Adrenal gland (tissue), 12 donors: ENCODE results near the gene VCAN. TPM values are rescaled to one million over a fixed set of nuclear protein-coding genes. Genes with fewer than 3 reads are reported as not detected.

ENCODE experiments used
- DNase-seq, 7 donors: peaks; one replicate each; pipeline ENCODE4 v3.0.0-alpha.2; 2019 to 2020
- H3K27ac ChIP-seq, 5 donors: fragments of 200-600 bp; sonication (generic) in 4 of 5; 1 replicate in 3 of 5; 2 replicates in 2 of 5; pipeline versions ENCODE4 v1.5.1 to v1.8.0; 2016 to 2020; ENCODE audit warnings: mild to moderate bottlenecking in 1 of 5
- H3K27me3 ChIP-seq: fragments of 200-600 bp; 2 replicates; pipeline ENCODE4 v1.8.0; 2021
- H3K36me3 ChIP-seq, 2 donors: fragments of 200-600 bp; replicated peaks in 1 of 2; 1 replicate in 1 of 2; 2 replicates in 1 of 2; pipeline versions ENCODE4 v1.5.1 to v1.8.0; 2018 to 2022
- H3K4me1 ChIP-seq, 2 donors: fragments of 200-600 bp; replicated peaks in 1 of 2; 1 replicate in 1 of 2; 2 replicates in 1 of 2; pipeline versions ENCODE4 v1.5.1 to v1.8.0; 2018 to 2021
- H3K4me3 ChIP-seq, 4 donors: fragments of 200-600 bp; sonication (generic) in 3 of 4; one replicate each; pipeline ENCODE4 v1.5.1; 2016 to 2018
- H3K9me3 ChIP-seq, 3 donors: fragments of 200-600 bp; sonication (generic) in 1 of 3; replicated peaks in 1 of 3; 1 replicate in 2 of 3; 2 replicates in 1 of 3; pipeline versions ENCODE4 v1.5.1 to v1.8.0; 2016 to 2021
- CTCF ChIP-seq, 6 experiments: fragments of 450-650 bp in 4 of 6; fragments of 200-600 bp in 2 of 6; sonication (generic) in 1 of 6; IDR thresholded peaks; 1 replicate in 5 of 6; 2 replicates in 1 of 6; pipeline versions ENCODE4 v1.5.1 to v1.8.0; 2016 to 2021; ENCODE audit warnings: antibody characterized with exemption in 6 of 6, mild to moderate bottlenecking in 2 of 6, moderate library complexity in 1 of 6
- POLR2A ChIP-seq, 2 donors: fragments of 450-650 bp; IDR thresholded peaks; one replicate each; pipeline ENCODE4 v1.6.1; 2017; ENCODE audit warnings: antibody characterized with exemption in 2 of 2, mild to moderate bottlenecking in 2 of 2, moderate library complexity in 1 of 2
- WGBS, 4 donors: extraction: QIAGEN DNeasy Blood & Tissue Kit in 2 of 4; methylation state at CpG; one replicate each; pipeline versions ENCODE4 v1.1.5 to v1.1.7; 2013 to 2017; 5-methylcytosine and 5-hydroxymethylcytosine counted together
- intact Hi-C, 2 donors: fragments of 100-400 bp; cut with DNase I; formaldehyde crosslinking; loops; one replicate each; pipeline versions ENCODE4 v1.14.1 to v1.15.0; 2022 to 2023
- polyA plus RNA-seq, 3 donors: library from polyadenylated mRNA; stranded (reverse); fragments of 200-250 nt in 2 of 3; fragments of 350-450 nt in 1 of 3; fragmentation: Illumina TruSeq in 1 of 3; extraction: RNeasy Lipid Tissue Mini Kit (QIAGEN cat#74804) in 1 of 3; gene quantifications; one replicate each; pipeline ENCODE4 v1.2.3, GENCODE V29; 2013 to 2014
- total RNA-seq, 9 donors: library from RNA; depleted of rRNA in 4 of 9; stranded (reverse); fragments of >200 nt in 4 of 9; fragments of 120-200 nt in 1 of 9; fragmentation: NEBNext Ultra II Directional in 1 of 9; extraction: Animal tissue kit (Norgen Biotek cat#: 25700) in 1 of 9; gene quantifications; one replicate each; pipeline versions ENCODE4 v1.1.0 to v1.2.4, GENCODE V29; 2013 to 2023
- donor health status: healthy with polysubstance abuse.
- donor health status: Bipolar disorder and iron deficiency.
- donor health status: DM: yes; HTN: yes; CAD: no.
- donor health status: DM: no; HTN: no; CAD: no.
- donor health status: DM: no; HTN: no; CAD: no.
- donor health status: DM: yes; HTN: yes; CAD: no.

VCAN gene
- total and polyA plus RNA-seq, 12 donors: 10.0 to 171 (median 133) TPM

GRCh38 chr5:83512061-83512745 lies 40.7 kb downstream of the VCAN start:
- H3K4me1 ChIP-seq: peaks cover 0 to 12% of the 10 kb centered on the region in 2 donors
- no peaks in the 10 kb centered on the region for H3K36me3 ChIP-seq
- TF ChIP-seq POLR2A (IDR thresholded peaks at IDR 0.05) (no peak), CTCF (IDR thresholded peaks at IDR 0.05) (no peak)
- intact Hi-C loops: no loop called here
- no peak overlapping the region for H3K4me3 ChIP-seq
- no peaks in the 10 kb centered on the region for H3K9me3 ChIP-seq
- H3K27ac ChIP-seq: no peak overlapping the region
- H3K27me3 ChIP-seq: no peaks in the 10 kb centered on the region
- WGBS, 4 donors: 94 to 97% (median 94%) methylated on average over 13 of the region's 13 CpGs
- DNase-seq: no peak

- H3K36me3 ChIP-seq: no peaks in the 10 kb centered on the region
- no peak overlapping the region for H3K27ac ChIP-seq
- TF ChIP-seq POLR2A (IDR thresholded peaks at IDR 0.05) (no peak), CTCF (IDR thresholded peaks at IDR 0.05) (no peak)
- WGBS, 4 donors: 39 to 59% (median 57%) methylated on average over 1 of the region's 1 CpG
- no peaks in the 10 kb centered on the region for H3K9me3 ChIP-seq
- H3K27me3 ChIP-seq: no peaks in the 10 kb centered on the region
- H3K4me3 ChIP-seq: no peak overlapping the region
- DNase-seq: no peak
- intact Hi-C loops: no loop called here
- H3K4me1 ChIP-seq: peaks cover 0 to 12% of the 10 kb centered on the region in 2 donors
Measured at GRCh38 chr5:83513081-83513480, 41.5 kb downstream of the VCAN start.

GRCh38 chr5:83513491-83513890 lies 41.9 kb downstream of the VCAN start:
- intact Hi-C loops: no loop called here
- Histone ChIP-seq H3K36me3 (no peaks in the 10 kb centered on the region), H3K9me3 (no peaks in the 10 kb centered on the region), H3K4me1 (peaks cover 0 to 12% of the 10 kb centered on the region in 2 donors), H3K4me3 (no peak overlapping the region), H3K27ac (no peak overlapping the region), H3K27me3 (no peaks in the 10 kb centered on the region)
- no peak for DNase-seq
- TF ChIP-seq CTCF (IDR thresholded peaks at IDR 0.05): no peak
- no peak for TF ChIP-seq POLR2A (IDR thresholded peaks at IDR 0.05)
- 67 to 81% (median 71%) methylated on average over 3 of the region's 3 CpGs for WGBS, 4 donors

GRCh38 chr5:83516377-83516776 lies 44.8 kb downstream of the VCAN start:
- intact Hi-C loops: no loop called here
- WGBS, 4 donors: 64 to 73% (median 65%) methylated on average over 2 of the region's 2 CpGs
- no peak overlapping the region for H3K27ac ChIP-seq

More at GRCh38 chr5:83516377-83516776, 44.8 kb downstream of the VCAN start:
- H3K4me1 ChIP-seq: no peaks in the 10 kb centered on the region
- no peaks in the 10 kb centered on the region for H3K36me3 ChIP-seq
- TF ChIP-seq CTCF (IDR thresholded peaks at IDR 0.05) (no peak), POLR2A (IDR thresholded peaks at IDR 0.05) (no peak)
- H3K27me3 ChIP-seq: no peaks in the 10 kb centered on the region
- H3K4me3 ChIP-seq: no peak overlapping the region
- no peaks in the 10 kb centered on the region for H3K9me3 ChIP-seq
- no peak for DNase-seq
